Measurements from ENCODE around the gene SPPL2A.

The SPPL2A gene

DNA sequence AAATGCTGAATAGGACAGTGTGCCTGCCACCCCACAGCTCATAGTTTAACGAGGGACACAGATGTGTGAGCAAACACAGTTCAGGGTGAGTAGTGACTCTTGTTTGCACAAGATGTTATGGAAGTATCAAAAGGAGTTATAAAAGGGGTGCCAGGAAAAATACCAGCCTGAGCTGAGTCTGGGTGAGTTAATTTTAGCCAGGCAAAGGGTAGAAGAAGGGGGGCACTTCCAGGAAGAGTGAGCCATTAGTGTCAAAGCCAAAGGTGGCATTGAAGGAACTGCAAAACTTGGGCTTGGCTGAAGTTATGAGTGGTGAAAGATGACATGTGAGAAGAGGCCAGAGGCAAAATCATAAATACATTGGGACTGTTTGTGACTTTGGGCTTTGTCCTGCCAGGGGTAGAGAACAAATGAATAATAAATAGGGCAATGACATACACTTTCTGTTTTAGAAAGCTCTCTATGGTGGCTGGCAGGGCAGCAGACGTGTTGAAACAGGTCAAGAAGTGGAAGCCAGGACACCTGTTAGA is 1.9 kb upstream of the SPPL2A start:
- DNase-seq (ENCODE audit: low spot score) = no peak
- TF ChIP-seq, protein P1, sequence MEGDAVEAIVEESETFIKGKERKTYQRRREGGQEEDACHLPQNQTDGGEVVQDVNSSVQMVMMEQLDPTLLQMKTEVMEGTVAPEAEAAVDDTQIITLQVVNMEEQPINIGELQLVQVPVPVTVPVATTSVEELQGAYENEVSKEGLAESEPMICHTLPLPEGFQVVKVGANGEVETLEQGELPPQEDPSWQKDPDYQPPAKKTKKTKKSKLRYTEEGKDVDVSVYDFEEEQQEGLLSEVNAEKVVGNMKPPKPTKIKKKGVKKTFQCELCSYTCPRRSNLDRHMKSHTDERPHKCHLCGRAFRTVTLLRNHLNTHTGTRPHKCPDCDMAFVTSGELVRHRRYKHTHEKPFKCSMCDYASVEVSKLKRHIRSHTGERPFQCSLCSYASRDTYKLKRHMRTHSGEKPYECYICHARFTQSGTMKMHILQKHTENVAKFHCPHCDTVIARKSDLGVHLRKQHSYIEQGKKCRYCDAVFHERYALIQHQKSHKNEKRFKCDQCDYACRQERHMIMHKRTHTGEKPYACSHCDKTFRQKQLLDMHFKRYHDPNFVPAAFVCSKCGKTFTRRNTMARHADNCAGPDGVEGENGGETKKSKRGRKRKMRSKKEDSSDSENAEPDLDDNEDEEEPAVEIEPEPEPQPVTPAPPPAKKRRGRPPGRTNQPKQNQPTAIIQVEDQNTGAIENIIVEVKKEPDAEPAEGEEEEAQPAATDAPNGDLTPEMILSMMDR (IDR thresholded peaks at IDR 0.05) = no peak
- Histone ChIP-seq H3K4me3 (no peak overlapping the region), H3K27ac (no peak overlapping the region)

DNA sequence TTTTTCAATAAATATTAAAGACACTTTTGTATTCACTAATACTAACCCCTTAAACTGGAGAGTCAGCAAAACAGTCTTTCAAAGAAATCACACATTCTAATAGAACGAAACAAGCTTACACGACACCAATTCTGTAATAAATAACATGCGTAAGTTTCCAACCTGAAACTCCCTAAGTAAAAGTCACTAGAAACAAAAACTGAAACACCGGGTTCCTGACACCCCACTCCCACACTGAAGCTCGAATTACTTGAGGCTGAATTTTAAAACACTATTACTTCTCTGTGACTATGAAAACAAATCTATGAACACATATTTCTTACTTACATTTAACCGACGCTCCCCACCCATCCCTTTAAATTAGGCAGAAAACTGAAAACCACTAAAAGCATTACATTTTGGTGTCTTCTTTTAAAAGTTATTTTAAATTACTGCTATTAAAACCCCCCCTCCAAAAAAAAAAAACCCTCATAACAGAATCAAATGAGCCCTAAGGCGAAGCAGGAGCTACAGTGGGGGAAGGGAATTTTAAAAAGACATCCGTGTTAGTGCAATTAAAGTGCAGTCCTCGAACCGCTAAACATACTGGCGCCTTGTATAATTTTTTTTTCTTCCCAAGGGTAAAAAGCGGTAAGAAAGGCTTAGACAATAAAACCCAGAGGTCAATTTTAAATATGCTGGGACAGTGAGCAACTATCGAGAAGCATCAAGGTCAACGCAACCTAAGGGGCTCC is 878 bp downstream of the SPPL2A start:
- TF ChIP-seq, protein P1 (IDR thresholded peaks at IDR 0.05) = no peak
- Histone ChIP-seq H3K27ac (peak overlapping the region; percentile 84 to 99), H3K4me3 (peak overlapping the region; percentile 98)
- DNase-seq (ENCODE audit: low spot score) = no peak

DNA sequence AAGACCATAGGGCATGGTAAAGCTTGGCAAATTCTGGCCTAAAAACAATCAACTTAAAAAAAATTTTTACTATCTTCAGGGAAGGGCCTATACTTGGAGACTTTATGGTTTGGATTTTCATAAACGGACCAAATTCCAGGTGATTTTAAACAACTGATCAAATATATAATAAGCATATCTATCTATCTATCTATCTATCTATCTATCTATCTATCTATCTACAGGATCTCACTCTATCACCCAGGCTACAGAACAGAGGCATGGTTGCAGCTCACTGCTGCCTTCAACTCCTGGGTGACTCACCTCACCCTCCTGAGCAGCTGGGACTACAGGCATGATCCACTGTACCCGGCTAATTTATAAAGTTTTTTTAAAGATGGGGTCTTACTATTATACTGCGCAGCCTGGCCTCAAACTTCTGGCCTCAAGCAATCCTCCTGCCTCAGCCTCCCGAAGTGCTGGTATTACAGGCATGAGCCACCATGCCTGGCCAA is 6.7 kb downstream of the SPPL2A start:
- Histone ChIP-seq H3K27ac (no peak overlapping the region), H3K4me3 (no peak overlapping the region)
- DNase-seq (ENCODE audit: low spot score) = no peak
- TF ChIP-seq, protein P1 (IDR thresholded peaks at IDR 0.05) = no peak

DNA sequence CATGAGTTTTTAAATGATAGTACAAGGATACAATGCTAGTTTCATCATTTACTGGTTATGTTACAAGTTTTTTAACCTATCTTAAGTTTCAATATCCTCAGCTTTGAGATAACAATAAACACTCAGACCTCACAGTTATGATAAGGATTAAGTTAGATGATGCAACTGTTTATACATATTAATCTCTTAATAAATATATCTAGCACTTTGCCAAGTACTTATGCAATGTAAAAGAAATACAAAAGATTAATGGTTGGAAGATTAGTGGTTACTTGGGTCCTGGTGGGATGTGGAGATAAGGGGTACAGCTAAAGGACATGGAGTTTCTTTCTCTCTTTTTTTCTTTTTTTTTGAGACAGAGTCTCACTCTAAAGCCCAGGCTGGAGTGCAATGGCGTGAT is 12.0 kb downstream of the SPPL2A start:
- no peak for DNase-seq (ENCODE audit: low spot score)
- H3K4me3 ChIP-seq = no peak overlapping the region
- H3K27ac ChIP-seq = no peak overlapping the region
- TF ChIP-seq, protein P1 (IDR thresholded peaks at IDR 0.05) = no peak

DNA sequence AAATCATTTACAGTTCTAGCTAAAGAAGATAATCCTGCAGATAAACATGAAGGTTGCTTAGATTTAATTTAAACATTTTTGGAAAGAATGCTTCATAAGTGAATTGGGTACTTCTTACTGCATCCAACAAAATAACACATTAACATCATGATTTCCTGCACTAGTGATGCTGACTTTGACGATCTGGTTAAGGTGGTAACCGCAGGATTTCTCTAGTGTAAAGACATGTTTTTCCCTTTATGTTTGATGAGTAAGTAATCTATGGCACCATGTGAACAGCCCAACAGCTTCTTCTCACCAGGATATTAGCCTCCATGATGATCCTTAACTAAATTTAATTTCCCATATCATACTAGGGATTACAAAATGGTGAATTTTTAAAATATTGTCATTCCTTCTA is 14.1 kb downstream of the SPPL2A start:
- TF ChIP-seq, protein P1 (IDR thresholded peaks at IDR 0.05) = no peak
- no peak overlapping the region for H3K27ac ChIP-seq
- no peak overlapping the region for H3K4me3 ChIP-seq
- no peak for DNase-seq (ENCODE audit: low spot score)

DNA sequence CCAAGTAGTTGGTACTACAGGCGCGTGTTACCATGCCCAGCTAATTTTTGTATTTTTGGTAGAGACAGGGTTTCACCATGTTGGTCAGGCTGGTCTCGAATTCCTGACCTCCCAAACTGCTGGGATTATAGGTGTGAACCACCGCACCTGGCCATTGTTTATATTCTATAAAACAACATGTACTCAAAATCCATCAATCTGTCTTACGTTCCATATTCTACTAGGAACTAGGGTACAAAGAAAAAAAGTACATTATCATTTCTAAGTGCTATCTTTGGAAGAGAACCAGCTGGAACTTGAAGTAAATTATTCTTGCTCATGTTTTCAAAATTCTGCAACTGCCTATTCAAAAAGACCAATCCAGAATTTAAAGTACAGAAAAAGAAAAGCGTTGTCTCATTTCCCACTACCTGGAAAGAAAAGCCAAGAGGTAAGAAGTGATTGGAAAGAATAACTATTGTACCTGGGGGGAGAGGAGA is 15.2 kb downstream of the SPPL2A start:
- TF ChIP-seq, protein P1 (IDR thresholded peaks at IDR 0.05) = no peak
- no peak overlapping the region for H3K27ac ChIP-seq
- H3K4me3 ChIP-seq = no peak overlapping the region
- no peak for DNase-seq (ENCODE audit: low spot score)

DNA sequence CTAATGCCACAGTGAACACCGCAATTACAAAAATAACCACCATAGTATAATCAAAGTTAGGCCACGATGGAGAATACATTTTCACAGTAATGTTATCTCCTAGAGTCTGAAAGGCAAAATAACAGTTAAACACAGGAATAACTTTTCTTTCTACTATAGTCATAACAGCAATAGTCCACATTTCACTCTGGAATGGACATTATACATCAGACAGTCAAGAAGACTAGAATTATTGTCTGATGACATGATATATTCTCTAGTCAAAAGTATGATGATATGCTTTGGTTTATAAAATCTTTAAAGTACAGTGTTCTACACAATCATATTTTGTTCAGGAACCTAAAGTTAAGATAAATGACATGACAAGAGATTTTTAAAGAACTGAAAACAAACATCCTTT is 18.0 kb downstream of the SPPL2A start:
- no peak overlapping the region for H3K27ac ChIP-seq
- no peak for DNase-seq (ENCODE audit: low spot score)
- no peak overlapping the region for H3K4me3 ChIP-seq
- TF ChIP-seq, protein P1 (IDR thresholded peaks at IDR 0.05) = no peak

Data from coronary artery (tissue), 2 donors.